Activated T-cell treated with anti-CD3 and anti-CD28 coated beads, Interleukin-2, amount 50 U/mL, for 24 hours (primary cell): ENCODE data around the gene SIL1.
A peak's percentile ranks its signal among the peaks of the same experiment; 100 is the strongest.
"Not testable (repeated sequence)": the region's sequence is repeated elsewhere in the genome, so short reads cannot be mapped to it uniquely, and the experiment has no call there.

Experiments used
- DNase-seq: peaks from one replicate; pipeline ENCODE4 v3.0.0-alpha.2; 2020
- H3K27ac Mint-ChIP-seq: 2 replicates; pipeline ENCODE4 v1.8.0; 2020; ENCODE audit warnings: mild to moderate bottlenecking, mixed read lengths
- H3K27me3 Mint-ChIP-seq: 2 replicates; pipeline ENCODE4 v1.8.0; 2020; ENCODE audit warnings: mixed read lengths
- H3K36me3 Mint-ChIP-seq: 2 replicates; pipeline ENCODE4 v1.8.0; 2020; ENCODE audit warnings: low read depth, mixed read lengths
- H3K4me1 Mint-ChIP-seq: 2 replicates; pipeline ENCODE4 v1.8.0; 2020; ENCODE audit warnings: low read depth, mixed read lengths
- H3K4me3 Mint-ChIP-seq: 2 replicates; pipeline ENCODE4 v1.8.0; 2020; ENCODE audit warnings: mild to moderate bottlenecking, moderate library complexity, mixed read lengths
- H3K9me3 Mint-ChIP-seq: 2 replicates; pipeline ENCODE4 v1.8.0; 2020; ENCODE audit warnings: mixed read lengths

Gene SIL1

DNA sequence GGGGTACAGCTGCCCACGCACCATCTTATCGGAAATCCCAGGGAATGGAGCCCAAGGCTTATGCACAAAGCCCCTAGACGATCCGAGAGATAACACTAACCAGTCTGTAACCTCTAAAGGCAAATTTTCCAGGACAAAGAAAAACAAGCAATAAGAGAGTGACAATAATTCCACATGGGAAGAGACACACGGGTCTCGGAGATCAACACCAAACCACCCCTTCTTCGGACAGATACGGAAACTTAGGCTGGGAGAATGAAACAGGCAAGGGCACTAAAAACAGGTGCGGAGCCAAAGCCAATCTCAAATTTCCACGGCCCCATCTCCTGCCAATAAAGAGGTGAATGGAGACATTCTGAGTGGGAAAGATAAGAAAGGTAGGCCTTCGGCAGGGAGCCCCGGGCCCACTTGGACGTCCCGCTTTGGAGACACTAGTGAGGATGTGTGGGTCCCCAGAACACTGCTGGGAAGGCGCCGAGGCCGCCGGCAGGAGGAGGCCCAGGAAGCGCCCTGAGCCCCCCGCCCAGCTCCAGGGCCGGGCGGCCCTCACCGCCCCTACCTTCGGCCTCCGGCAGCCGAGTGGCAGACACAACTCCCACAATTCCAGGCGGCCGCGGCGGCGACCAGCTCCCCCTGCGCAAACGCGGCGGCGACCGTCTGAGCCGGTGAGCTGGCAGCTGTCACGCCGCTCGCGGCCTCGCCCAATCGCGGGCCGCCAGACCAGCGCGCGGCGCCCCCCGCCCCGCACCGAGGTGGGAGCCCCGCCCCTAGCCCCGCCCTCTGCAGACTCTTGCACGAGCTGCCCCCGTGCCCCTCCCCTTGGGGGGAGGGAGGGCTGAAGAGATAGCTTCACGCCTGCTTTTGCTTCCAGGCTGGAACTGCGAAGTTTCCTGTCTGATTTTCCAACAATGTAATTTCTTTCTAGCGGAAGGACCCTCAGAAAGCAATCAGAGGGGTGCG is at the start of gene SIL1:
Gene SIL1 (minus strand): TSS at position 659 of the 960 bp plus-strand sequence. CDS start 70,525 bp downstream, outside the sequence.
- DNase-seq = peak; percentile 96
- H3K27ac Mint-ChIP-seq = peak within 1 kb of the TSS; percentile 98
- H3K4me3 Mint-ChIP-seq = peak within 1 kb of the TSS; percentile 98

DNA sequence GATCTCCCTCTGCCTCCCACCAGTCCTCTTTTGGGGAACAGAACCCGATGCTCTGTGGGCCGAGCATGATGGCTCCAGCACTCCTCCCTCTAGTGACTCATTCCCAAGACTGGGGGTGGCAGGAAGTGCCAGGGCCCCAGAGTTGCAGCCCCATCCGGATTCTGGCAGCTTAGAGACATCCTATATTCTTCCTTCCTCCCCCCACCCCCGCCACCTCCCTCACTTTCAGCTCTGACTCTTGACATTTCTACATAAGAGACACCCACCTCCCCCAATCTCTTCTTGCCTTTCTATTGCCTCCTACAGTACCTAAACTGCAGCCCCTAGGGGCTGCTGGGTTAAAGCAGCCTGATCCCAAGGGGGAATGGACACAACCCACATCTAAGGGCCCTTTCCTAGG is 48.2 kb upstream of the SIL1 start:
- Mint-ChIP-seq H3K27ac (peak overlapping the region; percentile 90), H3K36me3 (no peaks in the 10 kb centered on the region), H3K9me3 (no peaks in the 10 kb centered on the region), H3K4me1 (peaks cover 24% of the 10 kb centered on the region), H3K27me3 (no peaks in the 10 kb centered on the region), H3K4me3 (peak overlapping the region; percentile 44)
- peak; percentile 72 for DNase-seq

More for the DNA sequence above, at the start of gene SIL1:
- Mint-ChIP-seq H3K4me1 (peaks cover 30% of the 10 kb centered on the region), H3K9me3 (no peaks in the 10 kb centered on the region), H3K36me3 (peaks cover 37% of the 10 kb centered on the region), H3K27me3 (no peaks in the 10 kb centered on the region)

DNA sequence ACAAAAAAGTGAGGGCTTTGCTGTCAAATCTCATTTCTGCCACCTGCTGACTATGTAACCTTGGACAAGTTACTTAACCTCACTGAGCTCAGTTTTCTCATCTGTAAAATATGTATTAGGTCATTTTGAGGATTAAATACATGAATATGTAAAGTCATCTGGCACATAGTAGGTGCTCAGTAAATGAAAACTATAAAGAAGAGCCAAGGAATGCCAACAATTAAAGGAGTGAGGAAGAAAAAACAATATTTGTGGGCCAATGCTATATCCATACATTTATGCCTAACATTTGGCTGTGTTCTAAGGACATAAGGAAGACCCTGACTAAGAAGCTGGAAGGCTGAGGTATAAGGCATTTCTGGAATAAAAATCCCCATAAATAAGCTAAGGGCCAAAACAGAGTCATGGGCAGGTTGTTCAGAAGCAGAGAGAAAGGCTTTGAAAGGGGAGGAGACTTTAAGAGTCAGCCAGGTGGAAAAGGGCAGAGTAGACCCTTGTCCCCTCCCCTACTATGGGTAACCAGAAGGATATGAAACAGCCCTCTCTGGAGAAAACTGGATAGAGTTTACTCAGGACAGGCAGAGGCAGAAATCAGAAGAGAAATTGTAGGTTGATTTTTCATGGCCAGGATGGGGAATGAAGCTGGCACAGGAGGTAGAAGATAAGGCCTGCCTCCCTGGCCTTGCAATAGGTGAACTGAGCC is 47.6 kb upstream of the SIL1 start:
- Mint-ChIP-seq H3K36me3 (no peaks in the 10 kb centered on the region), H3K9me3 (no peaks in the 10 kb centered on the region), H3K27ac (peak overlapping the region; percentile 90), H3K4me1 (peaks cover 20% of the 10 kb centered on the region), H3K4me3 (peak overlapping the region; percentile 44), H3K27me3 (peaks cover 5% of the 10 kb centered on the region)
- DNase-seq = no peak

DNA sequence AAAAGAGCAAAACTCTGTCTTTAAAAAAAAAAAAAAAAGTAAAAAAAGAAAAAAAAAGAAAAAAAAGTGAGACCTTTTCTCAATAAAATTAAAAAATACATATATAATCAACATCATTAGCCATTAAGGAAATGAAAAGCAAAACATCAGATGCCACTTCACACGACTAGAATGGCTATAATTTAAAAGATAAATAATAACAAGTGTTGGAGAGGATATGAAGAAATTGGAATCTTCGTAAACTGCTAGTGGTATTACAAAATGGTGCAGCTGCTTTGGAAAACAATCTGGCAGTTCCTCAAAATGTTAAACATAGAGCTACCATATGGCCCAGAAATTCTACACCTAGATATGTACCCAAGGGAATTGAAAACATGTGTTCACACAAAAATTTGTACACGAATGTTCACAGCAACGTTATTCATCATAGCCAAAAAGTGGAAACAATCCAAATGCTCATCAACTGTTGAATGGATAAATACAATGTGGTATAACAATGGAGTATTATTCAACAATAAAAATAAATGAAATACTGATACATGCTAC is 45.3 kb upstream of the SIL1 start:
- H3K4me1 Mint-ChIP-seq = peaks cover 20% of the 10 kb centered on the region
- H3K9me3 Mint-ChIP-seq = no peaks in the 10 kb centered on the region
- peaks cover 12% of the 10 kb centered on the region for H3K27me3 Mint-ChIP-seq
- H3K36me3 Mint-ChIP-seq = no peaks in the 10 kb centered on the region
- H3K27ac Mint-ChIP-seq = no peak overlapping the region
- no peak overlapping the region for H3K4me3 Mint-ChIP-seq
- no peak for DNase-seq

DNA sequence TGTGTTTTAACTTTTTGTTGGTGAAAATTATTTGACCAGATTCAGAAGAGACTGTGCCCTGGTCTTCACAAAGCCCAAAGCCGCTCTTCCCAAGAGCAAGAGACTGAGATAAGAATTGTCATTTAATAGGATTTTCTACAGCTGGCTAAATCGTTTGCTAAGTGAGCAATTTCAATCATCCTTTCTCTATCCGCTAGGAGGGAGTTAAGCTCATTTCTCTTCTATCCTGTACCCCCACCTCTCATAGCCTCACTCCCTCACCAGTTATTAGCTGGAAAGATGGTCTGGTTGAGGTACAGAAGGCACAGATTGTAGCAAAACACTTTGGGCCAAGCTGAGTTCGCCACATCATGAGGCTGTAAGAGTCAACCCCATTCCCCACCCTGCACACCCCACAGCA is 43.0 kb upstream of the SIL1 start:
- no peaks in the 10 kb centered on the region for H3K36me3 Mint-ChIP-seq
- H3K27me3 Mint-ChIP-seq = peaks cover 12% of the 10 kb centered on the region
- DNase-seq = no peak
- H3K4me1 Mint-ChIP-seq = peaks cover 7% of the 10 kb centered on the region
- no peak overlapping the region for H3K4me3 Mint-ChIP-seq
- no peak overlapping the region for H3K27ac Mint-ChIP-seq
- no peaks in the 10 kb centered on the region for H3K9me3 Mint-ChIP-seq

DNA sequence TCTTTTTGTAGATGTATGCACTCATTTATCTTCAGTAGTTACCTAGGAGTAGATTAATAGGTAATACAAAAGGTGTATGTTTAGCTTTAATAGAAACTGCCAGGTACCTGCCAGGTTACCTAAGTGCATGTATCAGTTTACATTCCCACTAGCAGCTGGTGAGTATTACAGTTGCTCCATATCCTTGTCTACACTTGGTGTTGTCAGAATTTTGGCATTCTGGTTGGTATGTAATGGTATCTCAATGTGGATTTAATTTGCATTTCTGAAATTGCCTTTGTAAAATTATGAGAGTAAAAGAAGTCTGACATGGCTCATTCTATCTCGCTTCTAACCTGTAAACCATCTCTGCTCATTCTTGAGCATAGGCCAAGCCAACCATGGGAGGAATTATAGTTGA is 38.3 kb upstream of the SIL1 start:
- no peaks in the 10 kb centered on the region for H3K36me3 Mint-ChIP-seq
- H3K27ac Mint-ChIP-seq = no peak overlapping the region
- H3K9me3 Mint-ChIP-seq = no peaks in the 10 kb centered on the region
- DNase-seq = no peak
- H3K27me3 Mint-ChIP-seq = peaks cover 12% of the 10 kb centered on the region
- H3K4me3 Mint-ChIP-seq = no peak overlapping the region
- no peaks in the 10 kb centered on the region for H3K4me1 Mint-ChIP-seq

DNA sequence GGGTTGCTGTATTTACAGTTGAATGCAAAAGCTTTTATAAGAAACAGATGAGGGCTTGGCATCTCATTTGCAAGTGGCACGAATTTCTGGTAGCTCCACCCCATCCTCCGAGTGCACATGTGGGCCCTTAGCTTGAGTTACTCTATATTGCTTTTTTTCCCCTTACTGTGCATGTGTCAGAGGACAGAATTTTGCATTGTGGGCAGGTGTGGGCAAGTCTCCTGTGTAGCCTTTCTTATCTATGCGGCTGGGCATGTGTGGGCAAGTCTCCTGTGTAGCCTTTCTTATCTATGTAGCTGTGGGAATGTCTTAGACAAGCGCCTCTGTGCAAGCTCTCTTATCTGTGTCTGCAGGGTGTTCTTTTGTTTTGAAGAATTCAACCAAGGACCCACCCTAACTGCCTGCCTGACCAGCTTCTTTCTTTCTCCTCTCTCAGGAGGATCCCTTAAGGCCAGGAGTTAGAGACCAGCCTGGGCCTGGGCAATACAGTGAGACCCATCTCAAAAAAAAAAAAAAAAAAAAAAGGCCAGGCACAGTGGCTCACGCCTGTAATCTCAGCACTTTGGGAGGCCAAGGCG is 34.1 kb upstream of the SIL1 start:
- Mint-ChIP-seq H3K36me3 (no peaks in the 10 kb centered on the region), H3K27me3 (no peaks in the 10 kb centered on the region), H3K4me1 (no peaks in the 10 kb centered on the region), H3K9me3 (no peaks in the 10 kb centered on the region), H3K27ac (no peak overlapping the region), H3K4me3 (no peak overlapping the region)
- no peak for DNase-seq

DNA sequence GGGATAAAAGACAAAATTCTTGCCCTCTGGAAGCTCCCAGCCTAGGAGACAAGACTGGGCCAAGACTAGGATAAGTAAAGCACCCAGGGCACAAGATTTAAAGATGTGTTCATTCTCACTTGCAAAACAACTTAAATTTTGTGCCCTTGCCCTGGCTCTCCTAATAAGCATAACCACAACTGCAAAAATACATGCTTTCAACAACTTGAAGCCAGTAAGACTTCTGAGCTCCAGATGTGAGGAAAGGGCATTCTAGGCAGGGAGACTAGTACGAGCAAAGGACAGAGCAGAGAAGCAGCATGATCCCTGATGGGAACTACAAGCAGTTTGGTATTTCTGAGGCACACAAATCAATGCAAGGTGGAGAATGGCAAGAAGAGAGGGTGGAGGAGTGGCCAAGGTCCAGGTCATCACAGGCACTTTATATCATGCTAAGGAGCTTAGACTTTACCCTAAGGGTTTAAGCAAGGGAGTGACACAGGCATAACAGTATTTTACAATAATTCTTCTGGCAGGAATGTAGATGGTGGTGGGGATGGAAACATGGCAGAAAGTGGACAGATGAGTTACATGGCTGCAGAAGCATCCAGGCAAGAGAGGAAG is 30.1 kb upstream of the SIL1 start:
- Mint-ChIP-seq H3K4me3 (no peak overlapping the region), H3K36me3 (no peaks in the 10 kb centered on the region), H3K27ac (no peak overlapping the region), H3K4me1 (no peaks in the 10 kb centered on the region), H3K27me3 (no peaks in the 10 kb centered on the region), H3K9me3 (no peaks in the 10 kb centered on the region)
- DNase-seq = no peak

DNA sequence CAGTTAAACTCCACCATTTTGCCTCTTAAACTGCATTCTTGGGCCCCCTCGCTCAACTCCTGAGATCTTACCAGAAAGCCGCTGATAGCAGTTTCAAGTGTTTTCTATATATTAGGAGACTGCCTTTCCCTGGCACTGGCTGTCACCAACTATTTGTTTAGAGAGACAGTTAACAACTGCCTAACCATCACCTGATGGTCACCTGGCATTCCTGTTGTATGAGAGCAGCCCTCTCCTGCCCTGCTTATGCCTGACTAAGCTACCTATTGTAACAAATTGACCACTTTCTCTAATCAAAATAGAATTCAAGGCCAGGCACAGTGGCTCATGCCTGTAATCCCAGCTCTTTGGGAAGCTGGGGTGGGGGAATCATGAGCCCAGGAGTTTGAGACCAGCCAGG is 28.0 kb upstream of the SIL1 start:
- H3K4me3 Mint-ChIP-seq = no peak overlapping the region
- no peak overlapping the region for H3K27ac Mint-ChIP-seq
- no peaks in the 10 kb centered on the region for H3K9me3 Mint-ChIP-seq
- H3K27me3 Mint-ChIP-seq = peaks cover 3% of the 10 kb centered on the region
- no peak for DNase-seq
- H3K4me1 Mint-ChIP-seq = no peaks in the 10 kb centered on the region
- H3K36me3 Mint-ChIP-seq = no peaks in the 10 kb centered on the region

DNA sequence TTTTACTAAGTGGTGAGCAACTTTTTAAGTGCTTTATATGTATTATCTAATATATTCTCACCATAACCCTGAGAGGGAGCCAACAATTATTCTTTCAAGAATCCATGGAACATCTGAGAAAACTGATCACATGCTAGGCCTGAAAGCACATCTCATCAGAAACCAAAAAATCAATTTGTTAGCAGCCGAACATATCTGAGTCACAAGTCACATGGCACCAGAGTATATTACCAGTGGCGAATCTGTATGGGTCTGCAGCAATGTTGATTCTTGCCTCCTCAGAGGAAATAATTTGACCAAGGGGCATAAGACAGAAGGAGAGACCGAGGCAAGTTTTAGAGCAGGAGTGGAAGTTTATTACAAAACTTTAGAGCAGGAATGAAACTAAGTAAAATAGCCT is 25.3 kb upstream of the SIL1 start:
- H3K36me3 Mint-ChIP-seq = no peaks in the 10 kb centered on the region
- peaks cover 3% of the 10 kb centered on the region for H3K27me3 Mint-ChIP-seq
- no peaks in the 10 kb centered on the region for H3K4me1 Mint-ChIP-seq
- H3K27ac Mint-ChIP-seq = no peak overlapping the region
- no peak for DNase-seq
- no peak overlapping the region for H3K4me3 Mint-ChIP-seq
- no peaks in the 10 kb centered on the region for H3K9me3 Mint-ChIP-seq

DNA sequence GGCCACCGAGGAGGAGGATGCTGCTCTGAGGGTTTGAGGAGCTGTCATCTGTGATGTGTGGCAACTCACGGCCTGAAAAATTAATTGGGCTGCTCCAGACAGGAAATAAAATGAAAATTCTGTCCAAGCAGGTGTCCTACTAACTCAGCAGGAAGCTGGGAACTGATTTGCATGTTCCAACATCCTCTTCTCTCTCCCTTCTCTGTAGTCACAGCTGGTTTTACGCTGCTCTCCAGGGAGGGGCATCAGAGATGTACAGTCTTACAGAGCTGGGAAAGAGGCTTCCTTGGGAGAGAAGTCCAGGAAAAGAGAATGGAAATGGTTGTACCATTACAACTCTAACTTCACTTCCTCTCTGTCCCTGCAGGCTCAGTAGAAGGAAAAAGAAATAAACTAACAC is 24.2 kb upstream of the SIL1 start:
- Mint-ChIP-seq H3K4me3 (no peak overlapping the region), H3K27ac (no peak overlapping the region), H3K4me1 (no peaks in the 10 kb centered on the region), H3K36me3 (no peaks in the 10 kb centered on the region), H3K9me3 (no peaks in the 10 kb centered on the region), H3K27me3 (peaks cover 3% of the 10 kb centered on the region)
- no peak for DNase-seq

DNA sequence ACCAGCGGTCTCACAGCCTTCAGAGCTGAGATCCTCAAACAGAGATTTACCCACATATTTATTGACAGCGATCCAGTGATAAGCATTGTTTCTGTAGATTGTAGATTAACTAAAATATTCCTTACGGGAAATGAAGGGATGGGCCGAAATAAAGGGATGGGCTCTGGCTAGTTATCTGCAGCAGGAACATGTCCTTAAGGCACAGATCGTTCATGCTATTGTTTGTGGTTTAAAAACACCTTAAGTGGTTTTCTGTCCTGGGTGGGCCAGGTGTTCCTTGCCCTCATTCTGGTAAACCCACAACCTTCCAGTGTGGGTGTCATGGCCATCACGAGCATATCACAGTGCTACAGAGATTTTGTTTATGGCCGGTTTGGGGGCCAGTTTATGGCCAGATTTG is 19.9 kb upstream of the SIL1 start:
- not testable (repeated sequence) for H3K27me3 Mint-ChIP-seq, H3K36me3 Mint-ChIP-seq, H3K4me3 Mint-ChIP-seq, H3K27ac Mint-ChIP-seq, H3K9me3 Mint-ChIP-seq, DNase-seq, H3K4me1 Mint-ChIP-seq

DNA sequence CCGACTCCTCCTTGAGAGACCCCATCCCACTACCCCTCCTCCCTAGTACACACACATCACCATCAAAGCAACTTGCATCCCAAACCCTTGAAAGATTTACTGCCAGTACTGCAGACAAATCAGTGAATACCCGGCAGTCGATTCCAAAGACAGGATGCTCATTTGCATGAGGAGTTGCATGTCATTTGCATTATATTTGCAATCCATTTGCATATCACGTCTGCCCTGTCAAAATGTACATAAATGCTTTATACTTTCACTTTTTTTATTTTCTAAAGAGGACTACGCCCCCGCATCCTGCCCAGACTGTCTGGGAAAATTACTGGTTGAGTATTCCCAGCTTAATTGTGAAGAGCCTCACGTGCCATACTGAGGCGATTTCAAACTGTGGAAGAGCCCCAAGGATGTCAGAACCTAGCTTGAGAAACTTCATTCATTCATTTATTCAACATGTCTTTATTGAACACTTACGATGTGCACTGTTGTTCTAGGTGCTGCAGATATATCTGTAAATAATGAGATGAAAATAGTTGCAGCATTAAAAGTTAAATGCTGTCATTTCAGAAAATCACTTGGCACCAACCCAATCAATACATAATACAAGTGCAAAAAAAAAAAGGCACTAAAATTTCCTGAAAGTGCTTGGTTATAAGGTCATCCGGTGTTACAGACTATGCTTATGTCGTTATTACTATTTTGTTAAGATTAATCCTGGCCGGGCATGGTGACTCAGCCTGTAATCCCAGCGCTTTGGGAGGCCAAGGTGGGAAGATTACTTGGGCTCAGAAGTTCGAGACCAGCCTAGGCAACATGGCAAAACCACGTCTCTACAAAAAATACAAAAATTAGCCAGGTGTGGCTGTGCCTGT is 17.2 kb upstream of the SIL1 start:
- no peaks in the 10 kb centered on the region for H3K9me3 Mint-ChIP-seq
- no peak overlapping the region for H3K4me3 Mint-ChIP-seq
- H3K36me3 Mint-ChIP-seq = no peaks in the 10 kb centered on the region
- H3K27ac Mint-ChIP-seq = no peak overlapping the region
- no peaks in the 10 kb centered on the region for H3K27me3 Mint-ChIP-seq
- H3K4me1 Mint-ChIP-seq = no peaks in the 10 kb centered on the region
- DNase-seq = no peak
